Kidney (tissue), 14 donors: Measurements from ENCODE around the gene SYTL5. TPM values are rescaled to one million over a fixed set of nuclear protein-coding genes. Genes with fewer than 3 reads are reported as not detected.
A peak's percentile ranks its signal among the peaks of the same experiment; 100 is the strongest.

Source experiments
- DNase-seq, 5 donors: peaks; one replicate each; pipeline ENCODE4 v3.0.0-alpha.2; 2013 to 2020
- FAIRE-seq: peaks from 2 replicates; lab custom pipeline; 2012; peaks lifted over from hg19 to GRCh38; lab: Jason Lieb, UNC
- H3K27ac ChIP-seq, 2 donors: one replicate each; pipeline ENCODE4 v1.7.0; 2013; ENCODE audit warnings: low read depth in 2 of 2, low read length in 2 of 2, inconsistent platforms in 1 of 2
- H3K27me3 ChIP-seq: one replicate; pipeline ENCODE4 v1.7.1; 2013; ENCODE audit warnings: low read length, inconsistent platforms; ENCODE audit not compliant: control insufficient read depth, insufficient read depth
- H3K36me3 ChIP-seq, 3 donors: one replicate each; pipeline versions ENCODE4 v1.7.0 to v1.7.1; 2013; ENCODE audit warnings: low read length in 3 of 3, control low read depth in 1 of 3, inconsistent platforms in 1 of 3; ENCODE audit not compliant: insufficient read depth in 3 of 3, control insufficient read depth in 2 of 3
- H3K4me1 ChIP-seq, 3 donors: one replicate each; pipeline versions ENCODE4 v1.7.0 to v1.7.1; 2013; ENCODE audit warnings: low read length in 3 of 3, inconsistent platforms in 1 of 3, low read depth in 1 of 3; ENCODE audit not compliant: control insufficient read depth in 2 of 3, insufficient read depth in 2 of 3
- H3K4me3 ChIP-seq, 3 donors: one replicate each; pipeline versions ENCODE4 v1.7.0 to v1.8.1; 2013; ENCODE audit warnings: low read length in 3 of 3, control low read depth in 1 of 3, inconsistent platforms in 1 of 3
- H3K9ac ChIP-seq, 3 donors: one replicate each; pipeline versions ENCODE4 v1.7.0 to v1.7.1; 2013; ENCODE audit warnings: low read length in 3 of 3, control low read depth in 1 of 3, inconsistent platforms in 1 of 3
- H3K9me3 ChIP-seq, 3 donors: one replicate each; pipeline versions ENCODE4 v1.7.0 to v1.7.1; 2013; ENCODE audit warnings: low read length in 3 of 3, control low read depth in 1 of 3, inconsistent platforms in 1 of 3; ENCODE audit not compliant: control insufficient read depth in 2 of 3, insufficient read depth in 1 of 3
- CTCF ChIP-seq: IDR thresholded peaks from 3 replicates; pipeline ENCODE4 v1.5.1; 2012; ENCODE audit warnings: mild to moderate bottlenecking, moderate library complexity, borderline replicate concordance; ENCODE audit not compliant: insufficient read depth; ENCODE audit errors: extremely low read depth
- intact Hi-C: fragments of 100-400 bp; cut with DNase I; formaldehyde crosslinking; loops from one replicate; pipeline ENCODE4 v1.11.1; 2022
- polyA plus RNA-seq: library from polyadenylated mRNA; stranded (reverse); fragments of 350-450 nt; fragmentation: Illumina TruSeq; extraction: RNeasy Lipid Tissue Mini Kit (QIAGEN cat#74804); gene quantifications from one replicate; pipeline ENCODE4 v1.2.3, GENCODE V29; 2014; ENCODE audit warnings: low read depth, low replicate concordance; ENCODE audit not compliant: insufficient read depth
- total RNA-seq: library from RNA; stranded (reverse); fragmentation: NEBNext Ultra II Directional; extraction: Animal tissue kit (Norgen Biotek cat#: 25700); gene quantifications from one replicate; pipeline ENCODE4 v1.2.1, GENCODE V29; 2021
- donor health status: control.
- donor health status: control.
- donor health status: control.
- donor health status: control.
- donor health status: control.
- donor health status: DM: yes; HTN: yes; CAD: no.
- donor health status: Normal renal cell carcinoma (clear cell type).

SYTL5 gene
- total and polyA plus RNA-seq, 2 donors from 2014 or later = 0.65 to 0.69 TPM

- FAIRE-seq (peak; percentile 67), DNase-seq (no peak)
- intact Hi-C loops = no loop called here
- Histone ChIP-seq H3K9me3 (no peaks in the 10 kb centered on the region), H3K9ac (no peak overlapping the region), H3K27ac (no peak overlapping the region), H3K27me3 (no peaks in the 10 kb centered on the region), H3K4me3 (no peak overlapping the region), H3K4me1 (no peaks in the 10 kb centered on the region), H3K36me3 (no peaks in the 10 kb centered on the region)
- TF ChIP-seq CTCF = no peak
Measured at GRCh38 chrX:38086451-38087215, 80.3 kb downstream of the SYTL5 start.

- intact Hi-C loops = no loop called here
- H3K36me3 ChIP-seq = no peaks in the 10 kb centered on the region
- H3K9ac ChIP-seq = no peak overlapping the region
- no peaks in the 10 kb centered on the region for H3K27me3 ChIP-seq
- H3K27ac ChIP-seq = no peak overlapping the region
- TF ChIP-seq CTCF = no peak
- H3K4me1 ChIP-seq = no peaks in the 10 kb centered on the region
- no peaks in the 10 kb centered on the region for H3K9me3 ChIP-seq
- DNase-seq (no peak), FAIRE-seq (no peak)
- H3K4me3 ChIP-seq = no peak overlapping the region
Measured at GRCh38 chrX:38087594-38087993, 81.2 kb downstream of the SYTL5 start.

- FAIRE-seq (no peak), DNase-seq (no peak)
- no peak for TF ChIP-seq CTCF
- intact Hi-C loops = no loop called here
- H3K27ac ChIP-seq = no peak overlapping the region
- H3K9me3 ChIP-seq = no peaks in the 10 kb centered on the region
- no peaks in the 10 kb centered on the region for H3K4me1 ChIP-seq
- no peaks in the 10 kb centered on the region for H3K36me3 ChIP-seq
- H3K27me3 ChIP-seq = no peaks in the 10 kb centered on the region
- H3K9ac ChIP-seq = no peak overlapping the region
- no peak overlapping the region for H3K4me3 ChIP-seq
Measured at GRCh38 chrX:38089173-38089982, 83.0 kb downstream of the SYTL5 start.
